ENCODE results near the gene TIMM17B. TPM values are rescaled to one million over a fixed set of nuclear protein-coding genes. Genes with fewer than 3 reads are reported as not detected.

The TIMM17B gene
- total RNA-seq, 4 donors from 2014 or later, result 27.1 to 58.9 (median 34.6) TPM

DNA sequence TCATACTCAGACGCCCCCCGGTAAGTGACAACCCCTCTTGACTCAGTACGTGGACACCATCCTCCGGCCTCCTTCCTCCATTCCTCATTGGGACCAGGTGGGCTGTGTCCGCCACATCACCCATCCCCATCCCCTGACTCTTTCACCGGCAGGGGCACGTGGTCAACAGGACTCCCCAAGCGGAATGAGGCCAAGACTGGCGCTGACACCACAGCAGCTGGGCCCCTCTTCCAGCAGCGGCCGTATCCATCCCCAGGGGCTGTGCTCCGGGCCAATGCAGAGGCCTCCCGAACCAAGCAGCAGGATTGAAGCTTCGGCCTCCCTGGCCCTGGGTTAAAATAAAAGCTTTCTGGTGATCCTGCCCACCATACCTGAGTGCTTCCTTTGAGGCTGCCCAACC, 5.2 kb upstream of the TIMM17B start:
- DNase-seq, result no peak
- intact Hi-C loops (cut with DNase I), result no loop called here
- TF ChIP-seq POLR2A (IDR thresholded peaks at IDR 0.05), result no peak
- TF ChIP-seq, protein P1, sequence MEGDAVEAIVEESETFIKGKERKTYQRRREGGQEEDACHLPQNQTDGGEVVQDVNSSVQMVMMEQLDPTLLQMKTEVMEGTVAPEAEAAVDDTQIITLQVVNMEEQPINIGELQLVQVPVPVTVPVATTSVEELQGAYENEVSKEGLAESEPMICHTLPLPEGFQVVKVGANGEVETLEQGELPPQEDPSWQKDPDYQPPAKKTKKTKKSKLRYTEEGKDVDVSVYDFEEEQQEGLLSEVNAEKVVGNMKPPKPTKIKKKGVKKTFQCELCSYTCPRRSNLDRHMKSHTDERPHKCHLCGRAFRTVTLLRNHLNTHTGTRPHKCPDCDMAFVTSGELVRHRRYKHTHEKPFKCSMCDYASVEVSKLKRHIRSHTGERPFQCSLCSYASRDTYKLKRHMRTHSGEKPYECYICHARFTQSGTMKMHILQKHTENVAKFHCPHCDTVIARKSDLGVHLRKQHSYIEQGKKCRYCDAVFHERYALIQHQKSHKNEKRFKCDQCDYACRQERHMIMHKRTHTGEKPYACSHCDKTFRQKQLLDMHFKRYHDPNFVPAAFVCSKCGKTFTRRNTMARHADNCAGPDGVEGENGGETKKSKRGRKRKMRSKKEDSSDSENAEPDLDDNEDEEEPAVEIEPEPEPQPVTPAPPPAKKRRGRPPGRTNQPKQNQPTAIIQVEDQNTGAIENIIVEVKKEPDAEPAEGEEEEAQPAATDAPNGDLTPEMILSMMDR (IDR thresholded peaks at IDR 0.05), result no peak
- 88 to 90% methylated on average over 2 to 8 of the region's 14 CpGs for WGBS, 2 donors
- no peak overlapping the region for H3K27ac ChIP-seq
- peaks cover 0 to 17% (median 8%) of the 10 kb centered on the region in 3 donors for H3K4me1 ChIP-seq
- no peaks in the 10 kb centered on the region for H3K9me3 ChIP-seq
- H3K36me3 ChIP-seq, result peaks cover 0 to 74% (median 3%) of the 10 kb centered on the region in 3 donors
- H3K4me3 ChIP-seq, result no peak overlapping the region
- no peaks in the 10 kb centered on the region for H3K27me3 ChIP-seq

DNA sequence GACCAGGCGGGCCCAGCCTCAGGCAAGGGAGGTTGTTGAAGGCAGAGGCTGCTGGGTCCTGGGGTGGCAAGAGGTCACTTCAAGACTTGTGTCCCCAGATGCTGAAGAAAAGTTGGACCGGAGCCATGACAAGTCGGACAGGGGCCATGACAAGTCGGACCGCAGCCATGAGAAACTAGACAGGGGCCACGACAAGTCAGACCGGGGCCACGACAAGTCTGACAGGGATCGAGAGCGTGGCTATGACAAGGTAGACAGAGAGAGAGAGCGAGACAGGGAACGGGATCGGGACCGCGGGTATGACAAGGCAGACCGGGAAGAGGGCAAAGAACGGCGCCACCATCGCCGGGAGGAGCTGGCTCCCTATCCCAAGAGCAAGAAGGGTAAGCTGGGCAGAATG, 4.6 kb upstream of the TIMM17B start:
- whole genome bisulfite sequencing, 2 donors, result 80 to 94% methylated on average over 1 to 13 of the region's 20 CpGs
- Histone ChIP-seq H3K4me3 (no peak overlapping the region), H3K27ac (no peak overlapping the region), H3K36me3 (peaks cover 0 to 68% (median 3%) of the 10 kb centered on the region in 3 donors), H3K4me1 (peaks cover 0 to 17% (median 8%) of the 10 kb centered on the region in 3 donors), H3K27me3 (no peaks in the 10 kb centered on the region), H3K9me3 (no peaks in the 10 kb centered on the region)
- intact Hi-C loops (cut with DNase I), result no loop called here
- no peak for DNase-seq
- TF ChIP-seq POLR2A (IDR thresholded peaks at IDR 0.05), result no peak
- TF ChIP-seq, protein P1 (IDR thresholded peaks at IDR 0.05), result no peak

DNA sequence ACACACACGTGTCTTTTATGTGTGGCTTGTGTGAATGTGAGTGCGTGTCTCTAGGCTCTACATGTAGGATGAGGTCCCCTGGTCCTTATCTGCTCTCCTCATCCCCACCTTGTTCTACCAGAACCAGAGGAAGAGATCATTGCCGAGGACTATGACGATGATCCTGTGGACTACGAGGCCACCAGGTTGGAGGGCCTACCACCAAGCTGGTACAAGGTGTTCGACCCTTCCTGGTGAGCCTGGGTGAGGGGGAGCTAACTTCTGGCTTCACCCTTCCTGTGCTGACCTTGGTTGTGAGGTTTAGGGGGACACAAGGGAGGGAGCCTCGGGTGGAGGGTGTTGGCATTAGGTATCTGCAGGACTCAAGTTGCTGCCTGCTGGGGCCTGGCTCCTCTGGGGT, 3.5 kb upstream of the TIMM17B start:
- Histone ChIP-seq H3K4me1 (peaks cover 0 to 27% (median 16%) of the 10 kb centered on the region in 3 donors), H3K27me3 (no peaks in the 10 kb centered on the region), H3K9me3 (no peaks in the 10 kb centered on the region), H3K27ac (no peak overlapping the region), H3K36me3 (peaks cover 0 to 57% (median 3%) of the 10 kb centered on the region in 3 donors), H3K4me3 (no peak overlapping the region)
- intact Hi-C loops (cut with DNase I), result no loop called here
- 71 to 100% methylated on average over 1 to 5 of the region's 7 CpGs for WGBS, 2 donors
- TF ChIP-seq, protein P1 (IDR thresholded peaks at IDR 0.05), result no peak
- TF ChIP-seq POLR2A (IDR thresholded peaks at IDR 0.05), result no peak
- DNase-seq, result no peak

DNA sequence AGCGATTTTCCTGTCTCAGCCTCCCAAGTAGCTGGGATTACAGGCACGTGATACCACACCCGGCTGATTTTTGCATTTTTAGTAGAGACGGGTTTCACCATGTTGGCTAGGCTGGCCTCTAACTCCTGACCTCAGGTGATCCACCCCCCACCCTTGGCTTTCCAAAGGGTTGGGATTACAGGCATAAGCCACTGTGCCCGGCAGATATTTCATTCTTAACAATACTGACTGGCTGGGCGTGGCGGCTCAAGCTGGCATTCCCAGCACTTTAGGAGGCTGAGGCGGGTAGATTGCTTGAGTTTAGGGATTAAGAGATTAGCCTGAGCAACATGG, 1.5 kb upstream of the TIMM17B start:
- Histone ChIP-seq H3K4me3 (peak overlapping the region in 3 of 4 donors; percentile 21 to 74 (median 65)), H3K27me3 (no peaks in the 10 kb centered on the region), H3K36me3 (peaks cover 0 to 50% (median 3%) of the 10 kb centered on the region in 3 donors), H3K9me3 (no peaks in the 10 kb centered on the region), H3K4me1 (peaks cover 0 to 34% (median 16%) of the 10 kb centered on the region in 3 donors), H3K27ac (peak overlapping the region in 2 of 4 donors; percentile 50 to 97)
- 58% methylated on average over 8 of the region's 8 CpGs; no CpG with 5 or more reads in 1 of the 2 donors for WGBS, 2 donors
- DNase-seq, result no peak
- intact Hi-C loops (cut with DNase I), result no loop called here
- no peak for TF ChIP-seq POLR2A (IDR thresholded peaks at IDR 0.05)
- TF ChIP-seq, protein P1 (IDR thresholded peaks at IDR 0.05), result no peak

DNA sequence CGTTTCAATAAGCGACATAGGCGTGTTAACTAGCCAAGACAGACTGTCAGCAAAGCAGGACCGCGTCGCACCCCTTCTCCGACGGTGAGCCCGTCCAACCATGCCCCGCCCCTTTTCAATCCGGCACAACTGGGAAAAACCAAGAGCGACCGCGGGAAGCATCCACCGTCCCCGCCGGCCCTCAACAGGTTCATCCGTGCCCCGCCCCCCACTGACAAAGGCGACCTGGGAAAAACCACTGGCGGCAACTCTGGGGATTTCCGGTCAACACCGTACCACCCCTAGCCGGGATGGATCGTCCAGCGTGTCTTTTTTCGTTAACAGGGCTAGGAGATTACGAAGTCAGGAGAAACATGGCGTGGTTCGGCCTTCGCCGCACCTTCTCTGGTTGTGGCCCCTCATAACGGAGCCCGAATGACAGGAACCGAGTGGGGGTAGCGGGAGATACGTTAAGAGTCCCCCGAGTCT, 377 bp downstream of the TIMM17B start:
- peaks cover under 1 to 35% (median 16%) of the 10 kb centered on the region in 3 donors for H3K4me1 ChIP-seq
- peak overlapping the region; percentile 65 to 77 (median 70) for H3K4me3 ChIP-seq
- TF ChIP-seq POLR2A (IDR thresholded peaks at IDR 0.05), result no peak
- TF ChIP-seq, protein P1 (IDR thresholded peaks at IDR 0.05), result no peak
- H3K36me3 ChIP-seq, result peaks cover 0 to 47% (median 0%) of the 10 kb centered on the region in 3 donors
- no peaks in the 10 kb centered on the region for H3K27me3 ChIP-seq
- WGBS, 2 donors, result 32% methylated on average over 7 of the region's 38 CpGs; no CpG with 5 or more reads in 1 of the 2 donors
- intact Hi-C loops (cut with DNase I), result no loop called here
- no peak for DNase-seq
- H3K27ac ChIP-seq, result peak overlapping the region; percentile 90 to 97 (median 96)
- no peaks in the 10 kb centered on the region for H3K9me3 ChIP-seq
